Hepatic stellate cell (primary cell): Measurements from ENCODE around the gene KCND3.

Experiments used
- DNase-seq: peaks from one replicate; pipeline ENCODE4 v3.0.0; 2011; ENCODE audit warnings: low spot score

Gene KCND3

DNA sequence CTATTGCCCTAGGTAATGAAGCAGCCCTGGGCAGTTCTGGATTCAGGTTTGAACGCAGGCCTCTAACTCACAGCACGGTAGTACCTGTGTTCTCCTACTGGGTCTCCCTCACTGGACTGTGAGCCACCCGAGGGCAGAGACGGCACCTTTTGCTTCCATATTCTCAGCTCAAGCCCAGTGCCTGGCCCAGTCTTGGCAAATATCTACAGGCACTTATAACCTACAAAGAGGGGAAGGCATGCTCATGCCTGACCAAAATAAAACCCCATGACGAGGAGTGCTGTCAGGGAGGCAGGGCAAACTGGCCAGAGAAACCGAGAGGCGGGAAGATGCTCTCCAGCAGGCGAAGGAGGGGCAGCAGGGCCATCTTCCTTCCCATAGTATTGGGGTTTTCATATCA, 142.6 kb downstream of the KCND3 start:
- DNase-seq, result no peak

GRCh38 chr1:111843177-111843576, 146.3 kb downstream of the KCND3 start:
- DNase-seq, result no peak

DNA sequence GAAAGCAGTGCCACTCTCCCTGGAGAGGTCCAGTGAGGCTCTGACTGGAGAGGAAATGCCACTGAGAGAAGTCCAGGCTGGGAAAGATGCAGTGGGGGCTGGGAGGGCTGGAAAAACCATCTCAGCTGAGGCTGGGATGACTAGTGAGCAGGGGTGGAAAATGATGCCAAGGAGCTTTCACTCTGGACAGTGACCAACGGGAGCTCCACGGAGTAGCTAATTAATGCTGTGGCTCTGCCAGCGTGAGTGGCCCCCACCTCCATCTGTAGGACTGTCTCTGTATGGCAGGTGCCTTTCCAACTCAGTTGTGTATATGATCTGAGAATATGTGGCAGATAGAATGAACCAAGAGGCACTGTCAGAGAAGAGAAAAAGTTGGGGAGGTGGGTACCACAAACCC, 147.1 kb downstream of the KCND3 start:
- no peak for DNase-seq

- no peak for DNase-seq
These were observed 147.7 kb downstream of the KCND3 start for GRCh38 chr1:111841746-111842145.

DNA sequence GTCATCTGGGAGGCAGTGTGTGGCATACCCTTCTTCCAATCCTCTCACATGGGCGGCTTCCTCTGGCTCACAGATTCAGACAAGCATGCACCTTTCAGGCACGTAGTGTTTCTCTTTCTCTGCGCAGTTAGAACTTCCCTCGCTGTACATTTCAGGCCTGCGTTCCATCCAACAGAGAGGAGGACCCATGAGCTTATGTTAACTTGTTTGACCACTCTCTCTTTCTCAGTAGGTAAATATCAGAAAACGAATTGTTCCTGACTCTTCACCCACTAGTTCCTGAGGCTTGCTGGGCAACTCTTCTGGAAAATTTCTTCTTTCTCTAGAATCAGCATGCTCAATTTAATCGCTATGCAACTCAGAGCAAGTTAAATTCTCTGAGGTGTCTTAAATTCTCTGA, 148.3 kb downstream of the KCND3 start:
- DNase-seq, result no peak

- no peak for DNase-seq
These were observed 152.1 kb downstream of the KCND3 start for GRCh38 chr1:111837393-111837792.

GRCh38 chr1:111836111-111836510, 153.4 kb downstream of the KCND3 start:
- DNase-seq, result no peak

DNA sequence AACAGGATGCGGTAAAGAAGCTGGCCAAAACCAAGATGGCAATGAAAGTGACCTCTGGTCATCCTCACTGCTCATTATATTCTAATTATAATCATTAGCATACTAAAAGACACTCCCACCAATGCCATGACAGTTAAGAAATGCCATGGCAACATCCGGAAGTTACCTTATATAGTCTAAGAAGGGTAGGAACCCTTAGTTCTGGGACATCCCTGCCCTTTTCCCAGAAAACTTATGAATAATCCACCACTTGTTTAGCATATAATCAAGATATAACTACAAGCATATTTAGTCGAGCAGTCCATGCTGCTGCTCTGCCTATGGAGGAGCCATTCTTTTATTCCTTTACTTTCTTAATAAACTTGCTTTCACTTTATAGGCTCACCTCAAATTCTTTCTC, 154.0 kb downstream of the KCND3 start:
- no peak for DNase-seq

DNA sequence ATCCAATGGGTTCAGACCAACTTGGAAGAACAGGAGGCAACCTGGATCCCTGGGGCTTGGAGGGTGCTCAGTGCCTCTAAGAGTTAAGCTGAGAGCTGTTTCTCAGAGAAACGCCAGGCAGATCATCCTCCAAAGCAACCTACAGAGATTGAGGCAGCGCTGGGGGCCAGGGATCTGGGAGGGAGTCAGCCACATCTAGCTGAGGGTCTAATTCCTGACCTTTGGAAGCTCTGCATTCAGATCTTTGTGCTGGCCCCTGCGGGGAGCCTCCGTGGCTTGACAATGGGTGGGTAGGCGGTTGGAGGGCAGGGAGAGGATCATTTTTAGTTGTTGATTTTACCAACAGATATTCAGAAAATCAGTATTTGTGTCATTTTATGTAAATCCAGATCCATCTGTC, 154.5 kb downstream of the KCND3 start:
- no peak for DNase-seq

DNA sequence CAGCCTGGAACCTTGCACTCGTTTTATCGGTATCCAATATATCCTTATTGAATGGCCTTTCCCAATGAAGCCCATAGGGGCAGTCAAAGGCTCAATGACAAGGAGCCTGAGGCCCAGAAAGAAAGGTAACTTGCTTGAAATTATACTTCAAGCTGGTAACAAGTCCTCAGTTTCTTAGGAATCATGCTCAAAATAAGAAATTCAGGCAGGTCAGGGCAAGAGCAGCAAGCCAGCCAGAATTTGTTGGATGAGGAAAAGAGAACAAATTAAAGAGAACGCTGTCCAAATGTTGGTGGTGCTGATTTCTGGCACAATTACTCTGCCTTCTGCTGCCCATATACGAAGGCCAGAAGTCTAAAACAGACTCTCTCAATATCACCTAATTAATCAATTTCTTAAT, 156.1 kb downstream of the KCND3 start:
- no peak for DNase-seq

DNA sequence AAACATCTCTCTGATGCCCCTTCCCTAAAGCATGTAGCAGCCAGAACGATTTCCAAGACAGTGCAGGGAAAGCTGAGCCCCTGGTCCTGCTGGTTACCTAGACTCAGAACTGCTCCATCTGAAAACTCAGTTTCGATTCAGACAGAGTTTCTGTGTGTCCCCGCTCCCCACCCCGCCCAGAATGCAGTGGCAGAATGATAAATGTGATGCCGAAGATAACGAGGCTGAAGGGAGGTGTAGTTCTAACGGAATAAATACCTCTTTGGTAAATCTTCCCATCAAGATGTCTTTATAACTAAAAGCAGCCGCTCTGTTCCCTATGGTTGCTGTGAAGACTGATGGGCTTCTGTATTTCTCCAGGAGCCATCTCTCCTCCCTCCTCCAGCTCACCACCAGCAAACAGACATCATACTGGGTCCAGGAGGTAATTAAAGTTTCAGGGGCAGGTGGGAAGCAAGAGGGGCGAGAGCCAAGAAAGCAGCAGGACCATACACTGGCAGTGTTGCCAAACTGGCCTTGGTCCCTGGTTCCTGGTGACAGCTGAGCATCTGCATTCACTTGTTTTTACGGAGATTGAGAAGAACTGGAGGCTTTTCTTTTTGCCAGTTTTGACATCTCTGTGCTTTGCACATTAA, 156.8 kb downstream of the KCND3 start:
- no peak for DNase-seq

DNA sequence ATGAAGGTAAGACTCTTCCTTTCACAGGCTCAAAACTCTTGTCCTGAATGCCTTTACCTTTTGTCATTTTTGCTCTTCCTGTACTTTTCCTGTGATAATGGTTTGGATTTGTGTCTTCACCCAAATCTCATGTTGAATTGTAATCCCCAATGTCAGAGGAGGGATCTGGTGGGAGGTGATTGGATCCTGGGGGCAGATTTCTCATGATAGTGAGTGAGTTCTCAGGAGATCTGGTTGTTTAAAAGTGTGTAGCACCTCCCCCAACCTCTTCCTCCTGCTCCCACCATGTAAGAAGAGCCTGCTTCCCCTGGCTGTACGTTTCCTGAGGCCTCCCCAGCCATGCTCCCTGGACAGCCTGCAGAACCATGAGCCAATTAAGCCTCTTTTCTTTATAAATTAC, 158.3 kb downstream of the KCND3 start:
- DNase-seq, result no peak

DNA sequence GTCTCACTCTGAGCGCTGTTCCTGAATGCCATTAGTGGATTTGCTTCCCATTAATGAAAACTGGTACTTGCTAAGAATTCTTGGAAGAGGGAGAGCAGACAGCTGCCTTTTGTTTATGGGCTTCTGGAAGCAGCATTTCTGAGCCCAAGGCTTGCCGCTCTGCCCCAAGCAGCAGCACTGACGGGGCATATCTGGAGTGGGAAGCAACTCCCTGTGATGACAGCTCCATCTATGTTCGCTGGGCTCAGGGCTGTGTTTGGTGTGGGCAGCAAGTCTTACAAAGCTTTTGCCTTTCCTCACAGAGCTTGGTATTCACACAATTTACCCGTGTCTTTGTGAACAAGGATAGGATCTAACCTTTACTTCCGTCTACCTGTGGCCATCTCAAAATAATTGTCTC, 161.5 kb downstream of the KCND3 start:
- DNase-seq, result no peak

DNA sequence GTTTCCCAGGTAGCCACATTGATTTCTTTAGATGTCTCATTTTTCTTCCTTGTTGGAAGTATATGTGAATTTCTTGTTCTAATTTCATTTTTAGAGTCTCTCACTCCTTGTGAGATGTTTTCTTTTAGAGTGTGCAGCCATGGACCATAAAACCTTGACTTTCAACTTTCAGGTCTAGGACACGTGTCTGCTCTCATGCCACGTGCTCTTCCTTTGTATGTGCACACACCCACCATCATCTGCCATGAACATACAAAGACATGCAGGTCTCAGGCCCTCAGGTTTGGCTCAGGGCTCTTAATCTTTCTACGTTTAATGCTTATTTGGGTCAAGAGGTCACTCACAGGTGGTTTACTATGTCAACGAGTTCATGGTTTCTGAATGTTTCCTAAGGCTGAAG, 163.2 kb downstream of the KCND3 start:
- DNase-seq, result no peak

GRCh38 chr1:111825217-111825616, 164.3 kb downstream of the KCND3 start:
- no peak for DNase-seq

DNA sequence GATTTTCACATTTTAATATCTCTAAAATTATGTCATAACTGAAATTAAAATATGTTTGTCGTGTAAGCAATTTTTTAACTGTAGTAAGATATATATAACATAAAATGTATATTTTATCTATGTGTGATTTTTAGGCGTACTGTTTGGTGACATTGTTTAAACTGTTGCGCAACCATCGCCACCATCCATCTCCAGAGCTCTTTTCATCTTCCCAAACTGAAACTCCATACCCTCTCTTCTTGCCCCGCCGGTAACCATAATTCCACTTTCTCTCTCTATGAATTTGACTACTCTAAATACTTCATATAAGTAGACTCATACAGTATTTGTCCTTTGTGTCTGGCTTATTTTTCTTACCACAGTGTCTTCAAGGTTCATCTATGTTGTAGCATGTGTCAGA, 167.3 kb downstream of the KCND3 start:
- DNase-seq, result no peak

DNA sequence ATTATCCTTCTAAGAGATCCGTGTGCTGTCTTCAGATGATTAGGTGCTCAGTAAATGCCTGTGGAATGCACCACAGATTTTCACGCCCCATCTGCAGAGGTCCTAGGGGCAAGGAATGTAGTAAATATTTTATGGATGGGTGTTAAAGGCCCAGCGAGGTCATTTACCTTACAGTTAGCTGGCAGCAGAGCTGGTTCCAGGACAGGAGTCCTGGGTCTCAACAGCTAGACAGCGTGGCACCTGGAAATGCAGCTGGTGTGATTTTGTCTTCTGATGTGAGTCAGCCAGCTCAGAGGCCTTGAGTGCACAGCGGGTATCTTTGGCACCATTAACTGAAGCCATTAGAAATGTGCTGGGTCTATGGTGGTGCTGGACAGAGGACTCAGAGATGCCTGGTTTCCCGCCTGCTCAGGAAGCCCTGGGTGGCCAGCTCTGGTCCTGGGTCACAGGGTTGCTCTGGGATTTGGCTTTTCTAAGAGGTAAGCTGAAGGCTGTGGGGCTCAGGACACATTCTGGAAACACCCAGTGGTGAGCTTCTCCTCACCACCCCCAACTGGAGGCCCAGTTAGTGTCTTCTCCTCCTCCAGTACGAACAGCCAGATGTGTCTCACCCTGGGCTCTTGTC, 168.2 kb downstream of the KCND3 start:
- DNase-seq, result no peak

DNA sequence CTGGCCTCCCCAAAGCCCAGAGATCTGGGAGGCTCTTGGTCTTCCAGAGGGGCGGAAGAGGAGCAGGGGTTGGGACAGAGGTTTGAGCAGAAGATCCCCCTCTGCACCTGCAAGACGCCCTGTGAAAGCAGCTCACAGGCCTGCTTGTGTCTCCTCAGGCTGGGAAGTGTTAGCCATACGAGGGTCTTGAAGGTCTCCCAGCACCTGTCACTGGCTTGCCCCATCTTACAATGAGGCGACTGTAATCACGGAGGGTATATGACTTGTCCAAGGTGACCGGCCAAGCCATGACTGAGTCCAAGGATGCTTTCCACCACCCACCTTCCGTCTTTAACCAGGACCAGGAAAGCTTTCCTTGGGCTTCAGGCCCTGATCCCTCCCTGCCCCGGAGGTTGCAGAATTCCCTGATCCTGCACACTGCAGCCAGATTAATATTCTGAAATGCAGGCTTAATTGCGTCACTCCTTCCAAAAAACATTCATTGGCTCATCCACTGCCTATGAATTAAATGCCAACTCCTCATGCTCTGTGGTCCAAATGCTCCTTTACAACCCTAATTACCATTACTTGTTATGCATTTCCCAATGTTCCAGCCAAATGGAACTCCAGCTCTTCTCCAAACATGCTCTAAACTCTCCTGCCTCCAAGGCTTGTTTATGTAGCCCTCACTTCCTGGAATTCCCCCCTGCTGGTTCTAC, 169.8 kb downstream of the KCND3 start:
- DNase-seq, result no peak

GRCh38 chr1:111818546-111818945, 170.9 kb downstream of the KCND3 start:
- DNase-seq, result no peak

DNA sequence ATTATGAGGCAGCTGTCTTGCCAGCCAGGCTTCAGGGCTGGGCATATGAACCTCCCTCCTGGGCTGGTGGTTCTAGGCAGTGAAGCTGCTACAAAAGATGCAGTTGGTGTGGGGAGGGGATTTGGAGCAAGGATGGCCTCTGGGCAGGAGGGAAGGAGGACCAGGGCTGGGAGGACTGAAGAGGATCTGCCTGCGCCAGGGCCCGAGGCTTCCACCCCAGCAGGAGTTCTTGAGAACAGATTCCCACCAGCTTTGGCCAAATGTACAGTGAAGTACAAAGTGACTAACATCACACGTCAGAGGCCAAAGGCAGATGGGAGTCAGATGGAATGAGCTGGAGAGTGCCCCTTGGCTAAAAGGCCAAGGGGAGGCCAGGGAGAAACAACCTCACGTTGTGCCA, 171.4 kb downstream of the KCND3 start:
- no peak for DNase-seq

GRCh38 chr1:111814642-111815041, 174.8 kb downstream of the KCND3 start:
- DNase-seq, result no peak

- DNase-seq, result no peak
These were observed 175.2 kb downstream of the KCND3 start for GRCh38 chr1:111814305-111814628.

DNA sequence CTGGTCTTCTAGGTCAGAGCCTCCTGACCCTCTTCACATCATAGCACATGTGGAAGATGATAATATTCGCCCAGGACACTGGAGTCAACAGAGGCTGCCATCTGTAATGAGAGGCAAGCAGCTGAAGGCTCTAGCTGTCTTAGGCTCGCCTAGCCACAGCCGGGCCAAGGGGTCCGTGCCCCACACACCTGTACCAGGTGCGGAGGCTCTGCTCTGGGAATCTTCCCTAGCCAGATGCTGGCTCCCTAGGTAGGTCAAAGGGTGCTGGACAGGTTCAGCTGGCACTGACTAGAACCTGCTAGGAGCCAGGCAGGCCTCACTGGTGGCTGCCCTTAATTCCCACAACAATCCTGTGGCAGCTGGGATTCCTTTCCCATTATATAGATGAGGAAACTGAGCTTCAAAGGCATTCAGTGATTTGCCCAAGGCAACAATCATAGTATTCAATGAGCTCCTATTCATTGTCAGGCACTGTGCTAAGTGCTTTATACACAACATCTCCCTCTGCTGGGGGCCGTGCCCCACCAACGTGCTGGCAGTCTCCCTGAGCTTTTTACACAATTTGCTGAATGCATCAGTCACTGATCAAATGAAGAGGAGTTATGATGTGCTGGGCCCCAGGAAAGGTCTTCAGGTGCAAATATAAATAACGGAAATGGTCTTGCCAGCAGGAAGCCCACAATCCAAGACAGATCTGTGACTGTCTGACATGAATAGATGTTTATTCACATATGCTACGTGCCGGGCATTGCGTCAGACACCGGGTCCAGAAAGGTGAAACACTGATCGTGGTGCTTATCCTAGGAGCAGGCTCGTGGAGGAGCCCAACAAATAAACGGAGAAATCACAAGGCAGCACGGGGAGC, 175.8 kb downstream of the KCND3 start:
- no peak for DNase-seq
